Daoy (cell line): ENCODE results near the gene BRMS1. TPM values are rescaled to one million over a fixed set of nuclear protein-coding genes. Genes with fewer than 3 reads are reported as not detected.
A peak's percentile ranks its signal among the peaks of the same experiment; 100 is the strongest.
"Not testable (repeated sequence)": the region's sequence is repeated elsewhere in the genome, so short reads cannot be mapped to it uniquely, and the experiment has no call there.

Experiments used
- DNase-seq: peaks from one replicate; pipeline ENCODE4 v3.0.0-alpha.2; 2015; ENCODE audit warnings: low read depth
- total RNA-seq: library from RNA; depleted of rRNA; stranded (reverse); fragments of >200 nt; shearing (Covaris generic); gene quantifications from 2 replicates; pipeline ENCODE4 v1.2.3, GENCODE V29; 2014

BRMS1 gene
- total RNA-seq, 1 experiment from 2014 or later = 111 TPM

- DNase-seq = no peak
Measured at GRCh38 chr11:66324664-66325063, 20.2 kb downstream of the BRMS1 start.

GRCh38 chr11:66323684-66324083 is 21.2 kb downstream of the BRMS1 start:
- DNase-seq = no peak

GRCh38 chr11:66322732-66323427 is 22.0 kb downstream of the BRMS1 start:
- DNase-seq = no peak

- no peak for DNase-seq
Measured at GRCh38 chr11:66321606-66322005, 23.3 kb downstream of the BRMS1 start.

- not testable (repeated sequence) for DNase-seq
Measured at GRCh38 chr11:66320748-66321147, 24.2 kb downstream of the BRMS1 start.

GRCh38 chr11:66320289-66320688 is 24.6 kb downstream of the BRMS1 start:
- DNase-seq = not testable (repeated sequence)

- DNase-seq = no peak
Measured at GRCh38 chr11:66318600-66318970, 26.3 kb downstream of the BRMS1 start.

- no peak for DNase-seq
Measured at GRCh38 chr11:66317723-66318599, 26.9 kb downstream of the BRMS1 start.

- no peak for DNase-seq
Measured at GRCh38 chr11:66317322-66317722, 27.6 kb downstream of the BRMS1 start.

GRCh38 chr11:66316849-66317251 is 28.1 kb downstream of the BRMS1 start, which contains the start of gene CD248:
CD248 (minus strand) TSS chr11:66317044; CDS start chr11:66317027, 17 bp downstream.
- DNase-seq = no peak

GRCh38 chr11:66315921-66316811 is 28.7 kb downstream of the BRMS1 start:
- no peak for DNase-seq

- no peak for DNase-seq
Measured at GRCh38 chr11:66315498-66315885, 29.4 kb downstream of the BRMS1 start.

GRCh38 chr11:66314561-66315497 is 30.1 kb downstream of the BRMS1 start:
- no peak for DNase-seq

GRCh38 chr11:66314186-66314501 is 30.8 kb downstream of the BRMS1 start:
- DNase-seq = no peak

- no peak for DNase-seq
Measured at GRCh38 chr11:66313321-66314185, 31.4 kb downstream of the BRMS1 start.

- DNase-seq = peak; percentile 98
Measured at GRCh38 chr11:66312549-66313320, 32.2 kb downstream of the BRMS1 start.

GRCh38 chr11:66311965-66312548 is 32.8 kb downstream of the BRMS1 start:
- peak; percentile 93 for DNase-seq

- no peak for DNase-seq
Measured at GRCh38 chr11:66311470-66311964, 33.4 kb downstream of the BRMS1 start.
